CD8-positive, alpha-beta memory T cell (primary cell): Measurements from ENCODE around the gene ITPA. TPM values are rescaled to one million over a fixed set of nuclear protein-coding genes. Genes with fewer than 3 reads are reported as not detected.

Experiments
- CTCF ChIA-PET: fragments of 350-600 bp; sonication (Branson Sonifier 250); formaldehyde crosslinking; loops from one replicate; lab custom pipeline; 2021; ENCODE audit warnings: antibody characterized with exemption; lab: Charles Lee
- POLR2A ChIA-PET: fragments of 350-600 bp; sonication (Branson Sonifier 250); formaldehyde crosslinking; loops from one replicate; lab custom pipeline; 2021; ENCODE audit warnings: antibody characterized with exemption; lab: Charles Lee
- DNase-seq, 5 donors: peaks; one replicate each; pipeline versions ENCODE4 v3.0.0 to v3.0.0-alpha.2; 2020 to 2022; ENCODE audit warnings: mixed read lengths in 1 of 5
- H3K27ac ChIP-seq: one replicate; pipeline ENCODE4 v1.7.0; 2013; ENCODE audit warnings: low read depth, mild to moderate bottlenecking, low read length, moderate library complexity
- H3K27me3 ChIP-seq: 2 replicates; pipeline ENCODE4 v1.7.0; 2013; ENCODE audit warnings: low read length, mild to moderate bottlenecking; ENCODE audit not compliant: insufficient read depth, poor library complexity, severe bottlenecking
- H3K36me3 ChIP-seq: 2 replicates; pipeline ENCODE4 v1.7.0; 2013; ENCODE audit warnings: mild to moderate bottlenecking, low read length, moderate library complexity; ENCODE audit not compliant: insufficient read depth
- H3K4me1 ChIP-seq: 2 replicates; pipeline ENCODE4 v1.7.0; 2013; ENCODE audit warnings: mild to moderate bottlenecking, low read length, moderate library complexity; ENCODE audit not compliant: insufficient read depth
- H3K4me3 ChIP-seq: 2 replicates; pipeline ENCODE4 v1.7.0; 2013; ENCODE audit warnings: mild to moderate bottlenecking, low read length
- H3K9me3 ChIP-seq: 2 replicates; pipeline ENCODE4 v1.7.0; 2013; ENCODE audit warnings: mild to moderate bottlenecking, low read length
- H3K27ac Mint-ChIP-seq, 8 donors: one replicate each; pipeline ENCODE4 v1.8.0; 2020 to 2021; ENCODE audit warnings: mixed read lengths in 8 of 8, mild to moderate bottlenecking in 6 of 8, inconsistent platforms in 3 of 8, moderate library complexity in 3 of 8
- H3K27me3 Mint-ChIP-seq, 2 donors: one replicate each; pipeline ENCODE4 v1.8.0; 2020 to 2021; ENCODE audit warnings: mixed read lengths in 2 of 2, mild to moderate bottlenecking in 1 of 2, moderate library complexity in 1 of 2
- H3K36me3 Mint-ChIP-seq, 3 donors: one replicate each; pipeline ENCODE4 v1.8.0; 2020 to 2021; ENCODE audit warnings: mixed read lengths in 3 of 3, inconsistent platforms in 1 of 3, mild to moderate bottlenecking in 1 of 3
- H3K4me1 Mint-ChIP-seq, 3 donors: one replicate each; pipeline ENCODE4 v1.8.0; 2020 to 2021; ENCODE audit warnings: mixed read lengths in 3 of 3, inconsistent platforms in 1 of 3, mild to moderate bottlenecking in 1 of 3
- H3K4me3 Mint-ChIP-seq, 7 donors: one replicate each; pipeline ENCODE4 v1.8.0; 2020 to 2021; ENCODE audit warnings: mixed read lengths in 7 of 7, mild to moderate bottlenecking in 6 of 7, moderate library complexity in 4 of 7, inconsistent platforms in 2 of 7
- H3K9me3 Mint-ChIP-seq, 5 donors: one replicate each; pipeline ENCODE4 v1.8.0; 2020 to 2022; ENCODE audit warnings: mixed read lengths in 5 of 5, mild to moderate bottlenecking in 3 of 5, moderate library complexity in 2 of 5, inconsistent platforms in 1 of 5
- polyA plus RNA-seq: library from polyadenylated mRNA; unstranded; fragments of 300-500 nt; fragmentation: Illumina TruSeq; gene quantifications from one replicate; pipeline ENCODE4 v1.2.3, GENCODE V29; 2021
- total RNA-seq, 2 experiments: library from RNA; stranded (reverse); gene quantifications; one replicate each; pipeline ENCODE4 v1.2.3, GENCODE V29; 2021

The ITPA gene
- total and polyA plus RNA-seq, 3 experiments from 2014 or later: 60.8 to 98.2 (median 90.4) TPM

DNA sequence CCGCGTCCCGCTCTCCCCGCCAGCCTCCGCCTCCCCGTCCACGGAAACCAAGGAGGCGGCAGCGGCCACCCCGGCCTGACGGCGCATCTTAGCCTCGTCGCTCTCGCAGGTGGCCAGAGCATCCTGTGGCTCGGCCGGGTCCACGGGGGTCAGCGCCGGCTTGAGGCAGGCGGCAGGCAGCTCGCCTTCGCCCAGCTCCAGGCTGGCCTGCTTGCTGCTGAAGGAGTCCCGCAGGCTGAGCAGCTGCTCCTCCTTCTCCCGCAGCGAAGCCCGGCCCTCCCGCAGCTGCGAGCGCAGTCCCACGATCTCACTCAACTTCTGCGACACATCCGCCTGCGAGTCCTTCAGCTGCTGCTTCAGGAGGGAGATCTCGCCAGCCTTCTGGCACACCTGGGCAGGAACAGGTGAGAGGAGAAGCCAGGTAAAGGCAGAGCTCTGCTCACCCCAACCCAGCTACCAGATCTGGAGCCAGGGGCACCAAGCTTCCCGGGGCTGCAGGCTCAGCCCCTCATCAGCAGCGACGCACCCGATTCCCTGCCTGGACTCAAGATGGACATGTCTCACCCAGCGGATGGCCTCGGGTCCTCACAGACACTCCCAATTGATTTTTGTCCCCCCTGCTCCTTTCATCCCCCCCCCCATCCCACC lies 44.4 kb upstream of the ITPA start:
- Histone ChIP-seq H3K36me3 (no peaks in the 10 kb centered on the region), H3K27ac (no peak overlapping the region), H3K4me3 (no peak overlapping the region), H3K27me3 (peaks cover 3% of the 10 kb centered on the region), H3K4me1 (no peaks in the 10 kb centered on the region), H3K9me3 (no peaks in the 10 kb centered on the region)
- H3K36me3 Mint-ChIP-seq: no peaks in the 10 kb centered on the region
- ChIA-PET POLR2A (interaction anchor here (0.5 kb wide), 1 partner anchor 11 kb away, joined by 3 read pairs; no protein-coding TSS in a partner anchor), CTCF (interaction anchor here (0.8 to 1.2 kb wide), 2 partner anchors 14 to 16 kb away, joined by 3 to 4 read pairs; no protein-coding TSS in a partner anchor)
- peaks cover 13 to 14% of the 10 kb centered on the region in 2 donors for H3K27me3 Mint-ChIP-seq
- no peak overlapping the region for H3K27ac Mint-ChIP-seq
- no peak overlapping the region for H3K4me3 Mint-ChIP-seq
- no peaks in the 10 kb centered on the region for H3K9me3 Mint-ChIP-seq
- H3K4me1 Mint-ChIP-seq: peaks cover 2 to 12% (median 4%) of the 10 kb centered on the region in 3 donors
- DNase-seq: no peak

DNA sequence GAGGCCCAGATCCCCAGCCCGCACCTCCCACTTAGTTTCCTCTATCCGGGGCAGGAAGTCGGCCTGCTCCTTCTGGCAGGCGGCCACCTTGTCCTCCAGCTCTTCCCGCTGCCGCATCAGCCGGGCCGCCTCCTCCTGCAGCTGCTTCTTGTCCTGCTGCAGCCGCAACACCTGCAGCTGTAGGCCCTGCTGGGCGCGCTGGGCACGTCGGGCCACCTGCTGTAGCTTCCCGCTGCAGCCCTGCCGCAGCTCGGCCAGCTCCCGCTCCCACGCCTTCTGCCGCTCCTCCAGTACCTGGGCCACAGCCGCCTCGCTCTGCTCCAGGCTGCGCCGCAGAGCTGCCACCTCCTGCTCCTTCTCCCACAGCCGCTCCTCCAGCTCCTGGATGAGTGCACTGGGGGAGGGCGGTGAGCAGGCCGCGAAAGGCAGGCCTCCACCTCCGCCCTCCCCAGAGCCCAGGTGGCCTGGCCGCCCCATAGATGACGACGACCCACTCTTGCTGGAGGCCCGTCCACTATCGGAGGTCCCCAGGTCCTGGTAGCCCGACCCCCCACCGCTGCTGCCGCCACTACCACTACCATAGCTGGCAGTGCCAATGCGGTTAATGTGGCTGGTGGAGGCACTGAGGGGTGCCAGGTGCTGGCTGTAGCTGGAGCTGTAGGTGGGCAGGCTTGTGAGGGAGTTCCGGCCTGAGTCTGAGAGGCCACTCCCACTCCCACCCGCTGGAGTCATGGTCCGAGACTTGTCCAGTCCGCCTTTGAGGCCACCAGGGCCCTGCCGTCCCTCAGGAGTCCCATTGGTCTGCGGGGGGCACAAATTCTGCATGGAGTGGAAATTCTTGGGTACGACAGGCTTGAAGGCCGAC lies 43.6 kb upstream of the ITPA start:
- H3K4me3 Mint-ChIP-seq: no peak overlapping the region
- POLR2A ChIA-PET: no interaction called here

DNA sequence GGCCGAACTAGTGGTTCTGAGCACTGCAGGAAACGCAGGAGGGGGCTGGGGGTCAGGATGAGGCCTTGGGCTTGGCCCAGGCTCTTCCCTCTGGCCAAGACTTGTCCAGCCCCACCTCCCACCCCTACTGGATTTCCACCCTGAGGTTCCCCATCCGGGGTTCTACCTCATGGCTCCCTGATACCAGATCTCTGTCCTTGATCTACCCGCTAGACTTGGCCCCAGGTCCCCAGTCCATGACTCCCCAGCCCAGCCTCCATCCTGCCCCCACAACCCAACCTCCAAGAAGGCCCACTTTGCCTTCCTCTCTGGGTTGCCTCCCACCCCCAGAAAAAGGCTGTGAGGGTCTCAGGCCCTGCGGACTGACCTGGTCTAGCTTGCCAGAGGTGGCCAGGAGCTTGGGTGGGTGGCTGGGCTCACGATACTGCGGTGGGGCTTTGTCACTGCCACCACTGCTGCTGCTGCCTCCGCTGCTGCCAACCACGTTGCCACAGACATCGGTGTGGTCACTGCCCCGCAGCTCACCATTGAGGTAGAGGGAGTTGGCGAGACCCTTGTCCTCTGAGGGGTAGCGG lies 42.9 kb upstream of the ITPA start:
- Mint-ChIP-seq H3K27me3 (peaks cover 13 to 14% of the 10 kb centered on the region in 2 donors), H3K36me3 (no peaks in the 10 kb centered on the region), H3K9me3 (no peaks in the 10 kb centered on the region), H3K27ac (no peak overlapping the region), H3K4me1 (peaks cover 0 to 8% (median 2%) of the 10 kb centered on the region in 3 donors), H3K4me3 (peak overlapping the region in 1 of 7 donors; percentile 37)
- H3K27me3 ChIP-seq: peaks cover 3% of the 10 kb centered on the region
- no peaks in the 10 kb centered on the region for H3K9me3 ChIP-seq
- H3K27ac ChIP-seq: no peak overlapping the region
- POLR2A ChIA-PET: no interaction called here
- no peaks in the 10 kb centered on the region for H3K36me3 ChIP-seq
- DNase-seq: no peak
- CTCF ChIA-PET: no interaction called here
- no peaks in the 10 kb centered on the region for H3K4me1 ChIP-seq
- H3K4me3 ChIP-seq: no peak overlapping the region

More for the DNA sequence above, 43.6 kb upstream of the ITPA start:
- H3K36me3 ChIP-seq: no peaks in the 10 kb centered on the region
- no peaks in the 10 kb centered on the region for H3K9me3 ChIP-seq
- Mint-ChIP-seq H3K4me1 (peaks cover 0 to 8% (median 2%) of the 10 kb centered on the region in 3 donors), H3K27me3 (peaks cover 13 to 14% of the 10 kb centered on the region in 2 donors), H3K36me3 (no peaks in the 10 kb centered on the region), H3K27ac (no peak overlapping the region), H3K9me3 (no peaks in the 10 kb centered on the region)
- H3K27me3 ChIP-seq: peaks cover 3% of the 10 kb centered on the region
- no peak overlapping the region for H3K4me3 ChIP-seq
- CTCF ChIA-PET: no interaction called here
- H3K27ac ChIP-seq: no peak overlapping the region
- DNase-seq: no peak
- H3K4me1 ChIP-seq: no peaks in the 10 kb centered on the region

DNA sequence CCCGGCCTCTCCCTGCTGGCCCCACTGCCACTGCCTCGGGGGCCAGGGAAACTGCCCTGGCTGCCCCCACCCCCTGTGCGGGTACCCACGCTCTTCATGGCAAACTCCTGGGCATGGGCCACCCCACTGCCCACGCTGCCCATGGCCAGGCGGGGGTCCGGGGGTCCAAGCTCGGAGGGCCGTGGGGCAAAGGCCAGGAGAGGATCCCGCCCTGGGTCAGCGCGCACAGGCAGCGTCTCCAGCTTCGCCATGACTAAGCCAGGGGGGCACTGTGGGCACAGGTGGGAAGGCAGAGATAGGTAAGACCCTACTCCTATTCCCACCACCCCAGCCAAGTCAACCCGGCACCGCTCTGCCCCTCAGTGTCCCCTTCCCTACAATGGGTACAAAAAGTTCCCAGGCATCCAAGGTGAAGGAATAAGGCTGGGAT lies 42.4 kb upstream of the ITPA start:
- POLR2A ChIA-PET: no interaction called here
- H3K9me3 ChIP-seq: no peaks in the 10 kb centered on the region

DNA sequence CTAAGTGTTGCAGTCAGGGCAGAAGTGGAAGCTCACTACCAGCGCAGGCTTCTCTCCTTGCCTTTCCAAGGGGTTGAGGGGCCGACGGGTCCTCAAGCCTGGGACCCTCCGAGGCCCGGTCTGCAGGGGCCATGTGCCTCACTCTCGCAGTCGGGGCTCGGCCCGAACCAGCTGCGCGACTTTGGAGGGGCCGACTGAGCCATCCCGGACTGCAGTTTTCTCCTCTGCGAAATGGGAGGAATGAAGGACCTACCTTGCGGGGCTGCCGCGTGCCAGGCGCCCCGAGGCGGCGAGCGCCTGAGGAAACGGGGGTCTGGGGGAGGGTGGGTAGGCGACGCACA lies 41.6 kb upstream of the ITPA start:
- Histone ChIP-seq H3K27ac (no peak overlapping the region), H3K9me3 (no peaks in the 10 kb centered on the region), H3K27me3 (peaks cover 3% of the 10 kb centered on the region), H3K4me3 (no peak overlapping the region), H3K36me3 (no peaks in the 10 kb centered on the region), H3K4me1 (peaks cover 4% of the 10 kb centered on the region)
- ChIA-PET CTCF (no interaction called here), POLR2A (interaction anchor here (0.5 kb wide), 1 partner anchor 31 kb away, joined by 5 read pairs; no protein-coding TSS in a partner anchor)
- peak overlapping the region in 1 of 7 donors; percentile 34 for H3K4me3 Mint-ChIP-seq
- peaks cover 4 to 15% (median 6%) of the 10 kb centered on the region in 3 donors for H3K4me1 Mint-ChIP-seq
- DNase-seq: no peak
- H3K27me3 Mint-ChIP-seq: peaks cover 13 to 19% of the 10 kb centered on the region in 2 donors
- no peaks in the 10 kb centered on the region for H3K9me3 Mint-ChIP-seq
- no peaks in the 10 kb centered on the region for H3K36me3 Mint-ChIP-seq
- H3K27ac Mint-ChIP-seq: no peak overlapping the region

More for the DNA sequence above, 42.4 kb upstream of the ITPA start:
- Mint-ChIP-seq H3K4me3 (no peak overlapping the region), H3K27me3 (peaks cover 13 to 16% of the 10 kb centered on the region in 2 donors), H3K9me3 (no peaks in the 10 kb centered on the region), H3K36me3 (no peaks in the 10 kb centered on the region), H3K27ac (no peak overlapping the region), H3K4me1 (peaks cover 0 to 8% (median 2%) of the 10 kb centered on the region in 3 donors)
- no peaks in the 10 kb centered on the region for H3K36me3 ChIP-seq
- no peak overlapping the region for H3K4me3 ChIP-seq
- H3K27ac ChIP-seq: no peak overlapping the region
- CTCF ChIA-PET: no interaction called here
- DNase-seq: no peak
- peaks cover 3% of the 10 kb centered on the region for H3K27me3 ChIP-seq
- no peaks in the 10 kb centered on the region for H3K4me1 ChIP-seq

DNA sequence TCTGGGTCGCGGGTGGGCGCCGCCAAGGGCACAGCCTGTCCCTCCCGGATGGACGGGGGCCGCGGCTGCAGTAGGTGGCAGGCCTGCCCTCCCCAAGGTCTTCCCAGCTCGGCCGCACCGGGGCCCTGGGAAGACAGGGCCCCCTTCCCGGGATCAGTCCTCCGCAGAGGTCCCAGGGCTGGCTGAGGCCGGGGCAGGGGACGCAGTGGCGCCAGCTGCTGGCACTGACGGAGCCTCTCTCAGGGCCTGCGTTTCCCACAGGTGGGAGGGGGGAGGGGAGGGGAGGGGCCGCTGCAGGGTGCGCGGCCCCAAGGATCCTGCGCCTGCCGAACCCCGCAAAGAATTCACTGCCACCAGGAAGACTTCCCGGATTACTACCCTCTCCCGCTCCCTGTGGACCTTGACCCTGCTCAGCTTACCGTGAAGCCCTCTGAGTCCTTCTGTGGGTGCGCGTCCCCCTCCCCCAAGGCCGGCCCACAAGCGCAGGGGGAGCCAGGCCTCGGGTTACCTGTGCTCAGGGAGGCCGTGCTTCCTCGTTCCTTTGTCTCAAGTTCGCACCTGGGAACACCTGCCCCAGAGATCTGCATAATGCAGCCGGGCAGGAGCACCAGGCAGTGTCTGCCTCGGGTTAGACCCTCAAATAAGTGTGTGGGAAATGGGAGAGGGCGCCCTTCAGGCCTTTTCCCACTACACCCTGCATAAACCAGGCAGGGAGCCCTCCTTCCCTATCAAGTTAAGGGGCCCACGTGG lies 41.0 kb upstream of the ITPA start:
- no peak overlapping the region for H3K4me3 Mint-ChIP-seq
- H3K27me3 Mint-ChIP-seq: peaks cover 13 to 19% of the 10 kb centered on the region in 2 donors
- no peaks in the 10 kb centered on the region for H3K36me3 Mint-ChIP-seq
- Histone ChIP-seq H3K4me1 (peaks cover 5% of the 10 kb centered on the region), H3K9me3 (no peaks in the 10 kb centered on the region), H3K27ac (no peak overlapping the region), H3K36me3 (no peaks in the 10 kb centered on the region), H3K27me3 (peaks cover 3% of the 10 kb centered on the region), H3K4me3 (no peak overlapping the region)
- DNase-seq: no peak
- H3K4me1 Mint-ChIP-seq: peaks cover 5 to 16% (median 6%) of the 10 kb centered on the region in 3 donors
- ChIA-PET CTCF (no interaction called here), POLR2A (interaction anchor here (0.5 kb wide), 1 partner anchor 31 kb away, joined by 5 read pairs; no protein-coding TSS in a partner anchor)
- H3K27ac Mint-ChIP-seq: no peak overlapping the region
- no peaks in the 10 kb centered on the region for H3K9me3 Mint-ChIP-seq

DNA sequence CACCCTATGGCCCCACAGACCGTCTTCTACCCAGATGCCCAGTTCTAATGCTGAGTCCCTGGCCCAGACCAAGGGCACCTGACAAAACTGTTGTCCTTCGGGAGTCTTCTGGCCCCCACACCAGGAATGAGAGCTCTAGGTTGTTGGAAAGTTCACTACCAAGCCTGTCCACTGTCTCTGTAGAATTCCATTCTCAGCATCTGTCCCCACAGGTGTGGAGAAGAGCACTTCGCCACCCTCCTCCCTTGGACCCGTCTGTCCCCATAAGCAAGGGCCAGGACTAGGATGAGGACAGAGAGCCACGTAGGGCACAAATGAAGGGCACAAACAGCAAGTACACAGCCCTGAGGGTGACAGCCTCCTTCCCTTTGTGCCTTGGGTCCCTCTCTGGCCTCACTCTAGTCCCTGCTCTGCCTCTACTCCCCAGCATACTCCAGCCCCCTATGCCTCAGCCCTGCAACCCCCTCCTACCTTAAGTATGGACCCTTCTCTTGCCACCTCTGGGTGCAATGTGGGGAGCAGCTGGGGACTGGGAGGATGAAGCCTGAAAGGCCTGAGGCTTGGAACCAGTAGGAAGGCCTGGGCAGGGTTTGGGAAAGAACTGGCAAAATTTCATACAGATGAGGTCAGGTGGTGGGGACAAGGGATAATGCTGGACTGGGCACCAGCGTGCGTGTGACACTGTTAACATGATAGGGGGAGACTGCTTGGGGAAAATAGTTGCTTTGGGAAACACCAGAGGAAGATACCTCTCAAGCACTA lies 40.3 kb upstream of the ITPA start:
- Mint-ChIP-seq H3K27ac (peak overlapping the region in 1 of 8 donors; percentile 26), H3K36me3 (peaks cover 0 to 1% (median 0%) of the 10 kb centered on the region in 3 donors), H3K4me1 (peaks cover 6 to 20% (median 7%) of the 10 kb centered on the region in 3 donors), H3K27me3 (peaks cover 13 to 19% of the 10 kb centered on the region in 2 donors), H3K9me3 (no peaks in the 10 kb centered on the region), H3K4me3 (peak overlapping the region in 1 of 7 donors; percentile 15)
- no peak overlapping the region for H3K27ac ChIP-seq
- ChIA-PET CTCF (no interaction called here), POLR2A (no interaction called here)
- no peaks in the 10 kb centered on the region for H3K9me3 ChIP-seq
- H3K4me1 ChIP-seq: peaks cover 5% of the 10 kb centered on the region
- peaks cover 3% of the 10 kb centered on the region for H3K27me3 ChIP-seq
- DNase-seq: no peak
- H3K36me3 ChIP-seq: no peaks in the 10 kb centered on the region
- no peak overlapping the region for H3K4me3 ChIP-seq
